GM12801 (cell line): ENCODE data around the gene UBE2D2.

Experiments used
- TF ChIP-seq, protein P1 (sequence below): IDR thresholded peaks from one replicate; pipeline ENCODE4 v1.5.1; 2011; ENCODE audit warnings: control low read depth; ENCODE audit not compliant: insufficient read length; ENCODE audit errors: extremely low read depth

Gene UBE2D2

GRCh38 chr5:139652788-139653241, 91.7 kb downstream of the UBE2D2 start:
- TF ChIP-seq, protein P1, sequence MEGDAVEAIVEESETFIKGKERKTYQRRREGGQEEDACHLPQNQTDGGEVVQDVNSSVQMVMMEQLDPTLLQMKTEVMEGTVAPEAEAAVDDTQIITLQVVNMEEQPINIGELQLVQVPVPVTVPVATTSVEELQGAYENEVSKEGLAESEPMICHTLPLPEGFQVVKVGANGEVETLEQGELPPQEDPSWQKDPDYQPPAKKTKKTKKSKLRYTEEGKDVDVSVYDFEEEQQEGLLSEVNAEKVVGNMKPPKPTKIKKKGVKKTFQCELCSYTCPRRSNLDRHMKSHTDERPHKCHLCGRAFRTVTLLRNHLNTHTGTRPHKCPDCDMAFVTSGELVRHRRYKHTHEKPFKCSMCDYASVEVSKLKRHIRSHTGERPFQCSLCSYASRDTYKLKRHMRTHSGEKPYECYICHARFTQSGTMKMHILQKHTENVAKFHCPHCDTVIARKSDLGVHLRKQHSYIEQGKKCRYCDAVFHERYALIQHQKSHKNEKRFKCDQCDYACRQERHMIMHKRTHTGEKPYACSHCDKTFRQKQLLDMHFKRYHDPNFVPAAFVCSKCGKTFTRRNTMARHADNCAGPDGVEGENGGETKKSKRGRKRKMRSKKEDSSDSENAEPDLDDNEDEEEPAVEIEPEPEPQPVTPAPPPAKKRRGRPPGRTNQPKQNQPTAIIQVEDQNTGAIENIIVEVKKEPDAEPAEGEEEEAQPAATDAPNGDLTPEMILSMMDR, result no peak

GRCh38 chr5:139653616-139654015, 92.5 kb downstream of the UBE2D2 start:
- TF ChIP-seq, protein P1, result no peak

- TF ChIP-seq, protein P1, result no peak
These were observed 93.3 kb downstream of the UBE2D2 start for GRCh38 chr5:139654464-139654863.

GRCh38 chr5:139654871-139655491, 93.8 kb downstream of the UBE2D2 start:
- TF ChIP-seq, protein P1, result no peak

GRCh38 chr5:139655727-139656271, 94.7 kb downstream of the UBE2D2 start:
- TF ChIP-seq, protein P1, result no peak

GRCh38 chr5:139657363-139658321, 96.5 kb downstream of the UBE2D2 start:
- TF ChIP-seq, protein P1, result no peak

- TF ChIP-seq, protein P1, result no peak
These were observed 97.4 kb downstream of the UBE2D2 start for GRCh38 chr5:139658501-139658927.
